OCI-LY7 (cell line): ENCODE data around the gene ITGB8. TPM values are rescaled to one million over a fixed set of nuclear protein-coding genes. Genes with fewer than 3 reads are reported as not detected.

Experiments used
- BruUV-seq: library from RNA; stranded (reverse); fragments of 400-500 nt; replicated peaks from 2 replicates; lab custom pipeline; 2021; lab: Mats Ljungman, UMichigan
- CTCF ChIA-PET: fragments of 300-600 bp; sonication (Branson Sonifier 250); formaldehyde crosslinking; loops from one replicate; lab custom pipeline; 2022; ENCODE audit warnings: antibody characterized with exemption; ENCODE audit not compliant: unreplicated experiment; lab: Charles Lee
- POLR2A ChIA-PET: fragments of 300-600 bp; sonication (Branson Sonifier 250); formaldehyde crosslinking; loops from one replicate; lab custom pipeline; 2022; ENCODE audit warnings: antibody characterized with exemption; lab: Charles Lee
- DNase-seq: peaks from one replicate; pipeline ENCODE4 v3.0.0-alpha.2; 2015; ENCODE audit warnings: low spot score
- H2AFZ ChIP-seq: fragments of 200-600 bp; sonication (generic), shearing (Covaris generic); 2 replicates; pipeline ENCODE4 v1.6.1; 2014; ENCODE audit warnings: mild to moderate bottlenecking, antibody characterized with exemption, low read length, moderate library complexity
- H3K27ac ChIP-seq: fragments of 200-600 bp; sonication (generic); 2 replicates; pipeline ENCODE4 v1.5.1; 2014; ENCODE audit warnings: mixed run types, low read depth, mild to moderate bottlenecking, moderate library complexity, low read length, inconsistent platforms; ENCODE audit not compliant: poor library complexity, severe bottlenecking
- H3K36me3 ChIP-seq: fragments of 200-600 bp; sonication (generic); 2 replicates; pipeline ENCODE4 v1.6.1; 2014; ENCODE audit warnings: mild to moderate bottlenecking, antibody characterized with exemption, low read length, moderate library complexity, mixed read lengths; ENCODE audit not compliant: insufficient read depth
- H3K4me1 ChIP-seq: fragments of 200-600 bp; sonication (generic); 2 replicates; pipeline ENCODE4 v1.5.1; 2014; ENCODE audit warnings: mild to moderate bottlenecking, low read length; ENCODE audit not compliant: insufficient read depth, poor library complexity, severe bottlenecking
- H3K4me2 ChIP-seq: fragments of 200-600 bp; sonication (generic); 2 replicates; pipeline ENCODE4 v1.6.1; 2014; ENCODE audit warnings: mild to moderate bottlenecking, low read length
- H3K4me3 ChIP-seq: fragments of 200-600 bp; sonication (generic); 2 replicates; pipeline ENCODE4 v1.5.1; 2014; ENCODE audit warnings: mild to moderate bottlenecking, low read depth, low read length; ENCODE audit not compliant: poor library complexity, severe bottlenecking
- H3K79me2 ChIP-seq: fragments of 200-600 bp; sonication (generic); 2 replicates; pipeline ENCODE4 v1.6.1; 2016; ENCODE audit warnings: low read depth, mild to moderate bottlenecking, low read length, moderate library complexity, mixed read lengths; ENCODE audit not compliant: insufficient read depth
- H3K9me2 ChIP-seq: fragments of 200-600 bp; sonication (generic); 2 replicates; pipeline ENCODE4 v1.6.1; 2016; ENCODE audit warnings: mild to moderate bottlenecking, low read length, mixed read lengths; ENCODE audit not compliant: insufficient read depth
- H3K9me3 ChIP-seq: fragments of 200-600 bp; sonication (generic); 2 replicates; pipeline ENCODE4 v1.6.1; 2014; ENCODE audit warnings: mild to moderate bottlenecking, mixed run types, low read length, mixed read lengths
- H4K20me1 ChIP-seq: fragments of 200-600 bp; sonication (generic); 2 replicates; pipeline ENCODE4 v1.6.1; 2014; ENCODE audit warnings: mild to moderate bottlenecking, antibody characterized with exemption, low read length, moderate library complexity, mixed read lengths; ENCODE audit not compliant: insufficient read depth
- EZH2phosphoT487 ChIP-seq: fragments of 200-600 bp; sonication (generic); IDR thresholded peaks from 2 replicates; pipeline ENCODE4 v1.6.1; 2018; ENCODE audit warnings: low read depth, borderline replicate concordance, mild to moderate bottlenecking, mixed run types, antibody characterized with exemption, low read length, moderate library complexity, mixed read lengths
- intact Hi-C: fragments of 100-400 bp; cut with micrococcal nuclease; formaldehyde crosslinking; loops from one replicate; pipeline ENCODE4 v1.10.0; 2022; ENCODE audit not compliant: unreplicated experiment
- total RNA-seq, 2 experiments: library from RNA; depleted of rRNA in 1 of 2; stranded (reverse); fragments of >200 nt in 1 of 2; shearing (Covaris generic) in 1 of 2; gene quantifications; 2 replicates each; pipeline ENCODE4 v1.2.3, GENCODE V29; 2014 to 2022
- TF ChIP-seq, protein P1 (sequence below): fragments of 200-600 bp; sonication (generic); conservative IDR thresholded peaks from 2 replicates; pipeline ENCODE4 v1.5.1; 2014; ENCODE audit warnings: mild to moderate bottlenecking, antibody characterized with exemption, low read length, moderate library complexity, mixed read lengths

The ITGB8 gene
- total RNA-seq, 2 experiments from 2014 or later: not detected

DNA sequence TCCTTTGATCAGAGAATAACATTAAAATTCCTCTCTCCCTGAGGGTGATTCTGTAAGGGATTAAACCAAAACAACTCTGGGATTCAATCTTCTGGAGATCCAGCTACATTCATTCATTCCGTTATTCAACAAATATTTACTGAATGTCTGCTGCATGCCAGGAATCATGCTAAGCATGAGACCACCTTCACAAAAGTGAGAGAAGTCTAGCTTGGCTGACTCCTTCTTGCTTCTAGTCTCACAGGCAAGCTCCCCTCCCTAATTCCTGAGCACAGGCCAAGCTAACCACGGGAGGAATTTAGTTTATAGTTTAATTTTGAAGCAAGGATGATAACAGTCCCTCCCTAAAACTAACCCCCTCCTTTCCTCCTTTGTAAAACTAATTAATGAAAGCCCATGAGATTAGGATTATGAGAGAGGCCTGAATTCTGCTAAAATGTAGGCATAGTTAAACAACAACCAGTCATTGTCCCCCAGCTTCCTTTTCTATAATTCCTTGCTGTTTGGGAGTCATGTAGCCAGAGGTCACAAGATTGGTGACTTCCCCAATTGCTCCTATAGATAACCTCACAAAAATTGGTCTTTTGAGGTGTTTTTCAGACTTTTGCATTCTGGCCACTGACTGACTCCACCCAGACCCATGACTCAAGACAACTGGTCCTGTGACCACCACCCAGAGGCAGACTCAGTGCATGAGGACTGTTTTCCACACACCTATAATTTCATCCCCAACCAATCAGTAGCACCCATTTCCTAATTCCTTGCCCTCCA is 113.5 kb downstream of the ITGB8 start:
- no peaks in the 10 kb centered on the region for H3K9me3 ChIP-seq
- H3K27ac ChIP-seq: no peak overlapping the region
- no peaks in the 10 kb centered on the region for H4K20me1 ChIP-seq
- TF ChIP-seq EZH2phosphoT487: no peak
- TF ChIP-seq, protein P1, sequence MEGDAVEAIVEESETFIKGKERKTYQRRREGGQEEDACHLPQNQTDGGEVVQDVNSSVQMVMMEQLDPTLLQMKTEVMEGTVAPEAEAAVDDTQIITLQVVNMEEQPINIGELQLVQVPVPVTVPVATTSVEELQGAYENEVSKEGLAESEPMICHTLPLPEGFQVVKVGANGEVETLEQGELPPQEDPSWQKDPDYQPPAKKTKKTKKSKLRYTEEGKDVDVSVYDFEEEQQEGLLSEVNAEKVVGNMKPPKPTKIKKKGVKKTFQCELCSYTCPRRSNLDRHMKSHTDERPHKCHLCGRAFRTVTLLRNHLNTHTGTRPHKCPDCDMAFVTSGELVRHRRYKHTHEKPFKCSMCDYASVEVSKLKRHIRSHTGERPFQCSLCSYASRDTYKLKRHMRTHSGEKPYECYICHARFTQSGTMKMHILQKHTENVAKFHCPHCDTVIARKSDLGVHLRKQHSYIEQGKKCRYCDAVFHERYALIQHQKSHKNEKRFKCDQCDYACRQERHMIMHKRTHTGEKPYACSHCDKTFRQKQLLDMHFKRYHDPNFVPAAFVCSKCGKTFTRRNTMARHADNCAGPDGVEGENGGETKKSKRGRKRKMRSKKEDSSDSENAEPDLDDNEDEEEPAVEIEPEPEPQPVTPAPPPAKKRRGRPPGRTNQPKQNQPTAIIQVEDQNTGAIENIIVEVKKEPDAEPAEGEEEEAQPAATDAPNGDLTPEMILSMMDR: no peak
- H3K4me3 ChIP-seq: no peak overlapping the region
- DNase-seq: no peak
- intact Hi-C loops: loop anchor here (10.0 kb wide), 1 partner anchor 699 kb away; no protein-coding TSS in a partner anchor
- POLR2A ChIA-PET: no interaction called here
- H3K36me3 ChIP-seq: no peaks in the 10 kb centered on the region
- peaks cover 2% of the 10 kb centered on the region for H3K4me1 ChIP-seq
- no peaks in the 10 kb centered on the region for H3K9me2 ChIP-seq
- no TSS peak for BruUV-seq
- no peaks in the 10 kb centered on the region for H3K79me2 ChIP-seq
- CTCF ChIA-PET: no interaction called here
- H2AFZ ChIP-seq: no peak overlapping the region
- no peak overlapping the region for H3K4me2 ChIP-seq

DNA sequence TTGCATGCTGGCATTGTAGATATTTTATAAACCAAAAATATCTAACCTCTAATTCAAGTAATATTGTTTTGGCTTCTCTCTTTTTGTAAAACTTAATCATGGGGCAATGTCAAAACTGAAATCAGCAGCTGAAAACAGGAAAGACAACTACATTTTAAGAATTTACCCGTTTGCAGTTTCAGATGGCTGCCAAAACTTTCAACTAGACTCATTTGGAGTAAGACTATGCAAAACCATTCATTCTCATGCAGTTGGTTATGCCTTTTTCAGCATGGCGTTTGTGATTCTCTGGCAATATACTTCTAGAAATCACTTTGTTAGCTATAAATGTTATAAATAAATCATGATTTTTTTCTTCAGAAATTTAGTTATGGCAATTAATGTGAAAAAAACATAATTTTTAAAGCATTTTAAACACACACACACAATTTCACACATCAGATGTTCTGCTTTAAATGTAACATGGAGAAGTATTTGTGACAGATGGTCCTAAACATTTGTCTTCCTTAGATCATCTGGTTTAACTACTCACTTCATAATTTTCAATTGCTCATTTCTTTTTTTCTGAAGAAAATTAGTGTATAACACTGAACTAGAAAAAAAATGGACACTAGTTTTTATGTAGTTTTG is 116.4 kb downstream of the ITGB8 start:
- no peak overlapping the region for H2AFZ ChIP-seq
- no peak overlapping the region for H3K4me3 ChIP-seq
- no peaks in the 10 kb centered on the region for H3K9me2 ChIP-seq
- intact Hi-C loops: loop anchor here (10.0 kb wide), 1 partner anchor 702 kb away; no protein-coding TSS in a partner anchor
- H3K9me3 ChIP-seq: no peaks in the 10 kb centered on the region
- DNase-seq: no peak
- H3K79me2 ChIP-seq: no peaks in the 10 kb centered on the region
- H3K4me2 ChIP-seq: no peak overlapping the region
- ChIA-PET POLR2A (interaction anchor here (0.7 kb wide), 1 partner anchor 593 kb away, joined by 3 read pairs; no protein-coding TSS in a partner anchor), CTCF (no interaction called here)
- no peaks in the 10 kb centered on the region for H3K4me1 ChIP-seq
- no peaks in the 10 kb centered on the region for H4K20me1 ChIP-seq
- BruUV-seq: no TSS peak
- H3K27ac ChIP-seq: no peak overlapping the region
- no peaks in the 10 kb centered on the region for H3K36me3 ChIP-seq
- TF ChIP-seq EZH2phosphoT487: no peak
- TF ChIP-seq, protein P1: no peak

DNA sequence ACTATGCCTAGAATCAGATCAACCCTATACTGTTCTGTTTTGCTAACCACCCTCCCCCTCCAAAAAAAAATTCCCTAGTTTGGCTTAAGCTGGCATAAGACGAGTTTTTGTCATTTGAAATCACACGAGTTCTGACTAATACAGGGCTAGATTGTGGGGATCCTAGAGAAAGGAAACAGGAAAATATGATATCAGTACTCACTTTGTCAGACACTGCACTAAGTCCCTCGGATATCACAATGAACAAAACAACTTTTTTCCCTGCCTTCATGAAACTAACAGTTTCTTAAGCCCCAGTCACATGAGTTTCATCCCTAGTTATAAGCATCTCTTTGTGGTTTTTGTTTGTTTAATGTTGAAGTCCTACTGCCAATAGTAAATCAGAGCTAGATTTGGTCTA is 118.5 kb downstream of the ITGB8 start:
- no peaks in the 10 kb centered on the region for H3K9me3 ChIP-seq
- BruUV-seq: no TSS peak
- no peaks in the 10 kb centered on the region for H3K79me2 ChIP-seq
- TF ChIP-seq EZH2phosphoT487: no peak
- TF ChIP-seq, protein P1: no peak
- H3K9me2 ChIP-seq: no peaks in the 10 kb centered on the region
- CTCF ChIA-PET: no interaction called here
- POLR2A ChIA-PET: interaction anchor here (0.6 kb wide), 1 partner anchor 10 kb away, joined by 4 read pairs; no protein-coding TSS in a partner anchor
- H3K4me2 ChIP-seq: no peak overlapping the region
- intact Hi-C loops: loop anchor here (10.0 kb wide), 1 partner anchor 704 kb away; no protein-coding TSS in a partner anchor
- no peak overlapping the region for H3K27ac ChIP-seq
- DNase-seq: no peak
- no peak overlapping the region for H2AFZ ChIP-seq
- no peaks in the 10 kb centered on the region for H3K36me3 ChIP-seq
- no peaks in the 10 kb centered on the region for H3K4me1 ChIP-seq
- no peaks in the 10 kb centered on the region for H4K20me1 ChIP-seq
- no peak overlapping the region for H3K4me3 ChIP-seq
